Thoracic aorta (tissue), 2 donors: ENCODE results near the gene PIGQ. TPM values are rescaled to one million over a fixed set of nuclear protein-coding genes. Genes with fewer than 3 reads are reported as not detected.
"Not testable (repeated sequence)": the region's sequence is repeated elsewhere in the genome, so short reads cannot be mapped to it uniquely, and the experiment has no call there.

Experiments
- ATAC-seq: fragments of 150-250 bp; one replicate; pipeline ENCODE4 v1.8.0; 2017; ENCODE audit warnings: low read depth; ENCODE audit not compliant: insufficient number of reproducible peaks, low FRiP score
- DNase-seq: peaks from one replicate; pipeline ENCODE4 v3.0.0-alpha.2; 2020; ENCODE audit warnings: low spot score
- H3K27ac ChIP-seq, 2 donors: fragments of 200-600 bp; sonication (generic); 1 replicate in 1 of 2; 2 replicates in 1 of 2; pipeline ENCODE4 v1.5.1; 2016; ENCODE audit warnings: mild to moderate bottlenecking in 2 of 2, moderate library complexity in 2 of 2
- H3K27me3 ChIP-seq: fragments of 200-600 bp; sonication (generic); replicated peaks from 2 replicates; pipeline ENCODE4 v1.6.0; 2016; ENCODE audit warnings: mild to moderate bottlenecking; ENCODE audit not compliant: insufficient read depth
- H3K36me3 ChIP-seq: fragments of 200-600 bp; sonication (generic); one replicate; pipeline ENCODE4 v1.5.1; 2016
- H3K4me1 ChIP-seq, 2 donors: fragments of 200-600 bp; sonication (generic); 1 replicate in 1 of 2; 2 replicates in 1 of 2; pipeline versions ENCODE4 v1.5.1 to v1.6.0; 2016; ENCODE audit warnings: low read depth in 2 of 2, mild to moderate bottlenecking in 1 of 2; ENCODE audit not compliant: control insufficient read depth in 1 of 2
- H3K4me3 ChIP-seq: fragments of 200-600 bp; sonication (generic); 2 replicates; pipeline ENCODE4 v1.5.1; 2016; ENCODE audit warnings: mild to moderate bottlenecking
- H3K9me3 ChIP-seq: fragments of 200-600 bp; sonication (generic); 2 replicates; pipeline ENCODE4 v1.5.1; 2016
- CTCF ChIP-seq: fragments of 200-600 bp; sonication (generic); IDR thresholded peaks from one replicate; pipeline ENCODE4 v1.5.1; 2019; ENCODE audit warnings: antibody characterized with exemption
- total RNA-seq, 2 donors: library from RNA; depleted of rRNA; stranded (reverse); fragments of >200 nt; gene quantifications; one replicate each; pipeline versions ENCODE4 v1.1.0 to v1.2.3, GENCODE V29; 2016

PIGQ gene
- total RNA-seq, 2 donors from 2014 or later: 54.2 to 80.1 TPM

GRCh38 chr16:595942-596735 is 26.4 kb downstream of the PIGQ start:
- no peak for TF ChIP-seq CTCF

GRCh38 chr16:596736-597060 is 26.9 kb downstream of the PIGQ start:
- DNase-seq (no peak), ATAC-seq (no peak)
- no peak for TF ChIP-seq CTCF

More at GRCh38 chr16:595942-596735, 26.4 kb downstream of the PIGQ start:
- no peaks in the 10 kb centered on the region for H3K9me3 ChIP-seq
- DNase-seq (no peak), ATAC-seq (no peak)
- no peaks in the 10 kb centered on the region for H3K27me3 ChIP-seq
- no peak overlapping the region for H3K4me3 ChIP-seq
- H3K4me1 ChIP-seq: peaks cover 4 to 17% of the 10 kb centered on the region in 2 donors
- no peak overlapping the region for H3K27ac ChIP-seq
- peaks cover 2% of the 10 kb centered on the region for H3K36me3 ChIP-seq

GRCh38 chr16:597655-598054 is 27.9 kb downstream of the PIGQ start:
- not testable (repeated sequence) for H3K36me3 ChIP-seq

More at GRCh38 chr16:596736-597060, 26.9 kb downstream of the PIGQ start:
- Histone ChIP-seq H3K27me3 (no peaks in the 10 kb centered on the region), H3K4me3 (no peak overlapping the region), H3K27ac (no peak overlapping the region), H3K9me3 (no peaks in the 10 kb centered on the region), H3K4me1 (peaks cover 0 to 11% of the 10 kb centered on the region in 2 donors), H3K36me3 (peaks cover 2% of the 10 kb centered on the region)

GRCh38 chr16:598823-599739 is 29.3 kb downstream of the PIGQ start:
- TF ChIP-seq CTCF: no peak
- Histone ChIP-seq H3K27ac (no peak overlapping the region), H3K36me3 (peaks cover 2% of the 10 kb centered on the region), H3K4me1 (no peaks in the 10 kb centered on the region), H3K27me3 (no peaks in the 10 kb centered on the region), H3K9me3 (no peaks in the 10 kb centered on the region), H3K4me3 (no peak overlapping the region)
- ATAC-seq (no peak), DNase-seq (no peak)

More at GRCh38 chr16:597655-598054, 27.9 kb downstream of the PIGQ start:
- not testable (repeated sequence) for ATAC-seq, H3K27me3 ChIP-seq, H3K4me1 ChIP-seq, H3K4me3 ChIP-seq, DNase-seq, H3K27ac ChIP-seq, H3K9me3 ChIP-seq

- TF ChIP-seq CTCF: no peak
- Histone ChIP-seq H3K27ac (no peak overlapping the region), H3K4me1 (no peaks in the 10 kb centered on the region), H3K4me3 (no peak overlapping the region), H3K27me3 (no peaks in the 10 kb centered on the region), H3K9me3 (no peaks in the 10 kb centered on the region), H3K36me3 (peaks cover 2% of the 10 kb centered on the region)
- no peak for ATAC-seq
- no peak for DNase-seq
Observed at GRCh38 chr16:600781-601180, 31.0 kb downstream of the PIGQ start.
